Measurements from ENCODE around the gene NFXL1.
A peak's percentile ranks its signal among the peaks of the same experiment; 100 is the strongest.
"Not testable (repeated sequence)": the region's sequence is repeated elsewhere in the genome, so short reads cannot be mapped to it uniquely, and the experiment has no call there.

Gene NFXL1

DNA sequence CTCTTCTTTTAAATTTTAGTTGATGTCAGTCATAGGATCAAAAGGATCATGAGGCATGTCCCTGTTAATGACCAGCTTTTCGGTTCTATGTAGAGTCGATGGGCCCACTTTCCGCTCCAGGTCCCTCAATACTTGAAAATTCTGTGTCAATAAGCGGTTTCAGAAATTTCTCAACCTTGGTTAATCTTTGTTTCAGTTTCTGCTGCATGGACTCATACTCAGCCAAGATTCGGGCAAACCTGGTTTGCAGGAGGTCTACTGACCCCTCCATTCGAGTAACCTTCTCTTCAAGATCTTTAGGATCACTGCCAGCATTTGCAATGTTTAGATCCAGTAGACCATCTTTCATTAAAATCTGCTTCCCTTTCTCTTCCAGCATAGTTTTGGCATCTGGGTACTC lies 22.0 kb upstream of the NFXL1 start:
- POLR2A ChIA-PET (ENCODE audit: low non-redundant PET), result no interaction called here
- H3K27ac ChIP-seq, result no peak overlapping the region
- TF ChIP-seq, protein P1, sequence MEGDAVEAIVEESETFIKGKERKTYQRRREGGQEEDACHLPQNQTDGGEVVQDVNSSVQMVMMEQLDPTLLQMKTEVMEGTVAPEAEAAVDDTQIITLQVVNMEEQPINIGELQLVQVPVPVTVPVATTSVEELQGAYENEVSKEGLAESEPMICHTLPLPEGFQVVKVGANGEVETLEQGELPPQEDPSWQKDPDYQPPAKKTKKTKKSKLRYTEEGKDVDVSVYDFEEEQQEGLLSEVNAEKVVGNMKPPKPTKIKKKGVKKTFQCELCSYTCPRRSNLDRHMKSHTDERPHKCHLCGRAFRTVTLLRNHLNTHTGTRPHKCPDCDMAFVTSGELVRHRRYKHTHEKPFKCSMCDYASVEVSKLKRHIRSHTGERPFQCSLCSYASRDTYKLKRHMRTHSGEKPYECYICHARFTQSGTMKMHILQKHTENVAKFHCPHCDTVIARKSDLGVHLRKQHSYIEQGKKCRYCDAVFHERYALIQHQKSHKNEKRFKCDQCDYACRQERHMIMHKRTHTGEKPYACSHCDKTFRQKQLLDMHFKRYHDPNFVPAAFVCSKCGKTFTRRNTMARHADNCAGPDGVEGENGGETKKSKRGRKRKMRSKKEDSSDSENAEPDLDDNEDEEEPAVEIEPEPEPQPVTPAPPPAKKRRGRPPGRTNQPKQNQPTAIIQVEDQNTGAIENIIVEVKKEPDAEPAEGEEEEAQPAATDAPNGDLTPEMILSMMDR (conservative IDR thresholded peaks at IDR 0.05; ENCODE audit: low read depth), result no peak
- CTCF ChIA-PET, result no interaction called here
- DNase-seq (ENCODE audit: low spot score), result no peak

DNA sequence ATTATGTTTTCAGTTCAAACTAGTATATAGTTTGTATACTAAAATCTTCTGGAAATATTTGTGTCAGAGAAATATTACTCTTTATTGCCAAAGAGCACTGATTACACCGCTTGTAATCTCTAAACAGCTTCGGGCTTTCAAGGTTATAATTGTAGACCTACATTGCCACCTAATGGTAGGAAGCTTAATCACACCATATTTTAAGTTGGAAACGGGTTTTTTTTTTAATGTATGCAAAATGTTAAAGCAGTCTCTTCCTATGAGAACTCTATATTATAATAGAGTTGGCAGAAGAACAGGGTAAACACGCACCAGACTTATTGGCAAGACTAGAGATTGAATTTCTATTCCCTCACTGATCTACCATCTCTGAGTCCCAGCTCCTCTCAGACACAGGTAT lies 19.5 kb upstream of the NFXL1 start:
- ChIA-PET CTCF (interaction anchor here (0.5 to 1.4 kb wide), 16 partner anchors 10 to 271 kb away, joined by 3 to 9 read pairs (median 3); partner anchors contain the start of genes CNGA1 and NIPAL1), POLR2A (ENCODE audit: low non-redundant PET) (no interaction called here)
- H3K27ac ChIP-seq, result no peak overlapping the region
- peak; percentile 34 for DNase-seq (ENCODE audit: low spot score)
- TF ChIP-seq, protein P1 (conservative IDR thresholded peaks at IDR 0.05; ENCODE audit: low read depth), result peak; percentile 64; the same call in 1 of the 2 replicates

DNA sequence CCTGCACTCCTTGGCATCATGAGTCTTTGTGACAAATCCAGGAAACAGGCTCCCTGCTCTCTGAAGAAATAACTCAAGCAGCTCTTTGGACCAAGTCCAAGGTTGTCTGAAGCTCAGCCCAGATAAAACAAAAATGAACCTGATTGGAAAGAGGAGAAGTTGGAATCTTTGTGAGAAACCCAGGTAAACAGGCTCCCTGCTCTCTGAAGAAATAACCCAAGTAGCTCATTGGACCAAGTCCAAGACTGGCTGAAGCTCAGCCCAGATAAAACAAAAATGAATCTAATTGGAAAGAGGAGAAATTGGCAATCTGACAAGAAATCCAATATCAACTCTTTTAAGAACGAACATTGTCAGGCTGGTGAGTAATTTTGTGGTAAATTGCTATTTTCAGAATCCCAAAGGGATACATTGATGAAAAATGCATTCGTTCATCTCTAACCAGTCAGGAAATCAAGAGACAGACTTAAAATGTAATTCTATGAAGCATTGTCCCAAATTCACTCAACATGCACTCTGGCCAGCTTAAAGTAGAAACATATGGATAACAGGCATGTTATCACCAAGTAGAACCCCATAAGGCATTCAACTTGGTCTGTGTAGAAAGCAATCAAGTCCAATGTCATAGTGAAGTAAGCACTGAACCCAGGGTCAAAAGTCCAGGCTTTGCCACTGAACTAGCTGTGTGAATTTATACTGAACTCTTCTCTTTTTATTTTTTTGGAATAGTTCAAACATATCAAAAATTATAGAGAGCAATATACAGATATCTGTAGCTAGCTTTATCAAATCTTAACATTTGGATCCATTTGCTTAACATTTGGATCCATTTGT lies 16.8 kb upstream of the NFXL1 start:
- POLR2A ChIA-PET (ENCODE audit: low non-redundant PET), result no interaction called here
- TF ChIP-seq, protein P1 (conservative IDR thresholded peaks at IDR 0.05; ENCODE audit: low read depth), result no peak

DNA sequence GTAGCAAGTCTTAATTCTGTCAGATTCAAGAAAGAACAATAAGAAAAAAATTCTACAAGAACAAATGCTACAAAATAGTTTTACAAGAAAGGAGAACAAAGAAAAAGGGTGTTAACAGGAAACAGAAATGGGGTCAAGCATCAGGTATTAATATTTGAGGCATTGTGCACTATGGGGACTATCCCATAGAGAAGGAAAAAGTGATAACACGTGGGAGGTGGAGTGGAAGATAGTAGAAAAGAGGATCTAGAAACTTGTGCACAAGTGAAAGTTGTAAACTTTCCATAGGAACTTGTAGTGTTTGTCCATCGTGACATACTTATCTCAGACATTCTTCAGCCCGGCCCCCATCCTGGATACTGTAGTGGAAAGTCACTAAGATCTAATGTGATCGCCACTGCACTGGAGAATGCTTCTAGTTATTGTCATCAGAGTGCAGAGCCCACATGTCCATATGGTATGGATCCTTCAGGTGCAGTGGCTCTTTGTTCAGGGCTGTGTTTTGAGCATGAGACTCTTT lies 15.4 kb upstream of the NFXL1 start:
- no peak overlapping the region for H3K27ac ChIP-seq
- CTCF ChIA-PET, result no interaction called here
- POLR2A ChIA-PET (ENCODE audit: low non-redundant PET), result no interaction called here
- TF ChIP-seq, protein P1 (conservative IDR thresholded peaks at IDR 0.05; ENCODE audit: low read depth), result no peak
- no peak for DNase-seq (ENCODE audit: low spot score)

More for the DNA sequence above, 16.8 kb upstream of the NFXL1 start:
- no peak for DNase-seq (ENCODE audit: low spot score)
- H3K27ac ChIP-seq, result no peak overlapping the region
- CTCF ChIA-PET, result no interaction called here

DNA sequence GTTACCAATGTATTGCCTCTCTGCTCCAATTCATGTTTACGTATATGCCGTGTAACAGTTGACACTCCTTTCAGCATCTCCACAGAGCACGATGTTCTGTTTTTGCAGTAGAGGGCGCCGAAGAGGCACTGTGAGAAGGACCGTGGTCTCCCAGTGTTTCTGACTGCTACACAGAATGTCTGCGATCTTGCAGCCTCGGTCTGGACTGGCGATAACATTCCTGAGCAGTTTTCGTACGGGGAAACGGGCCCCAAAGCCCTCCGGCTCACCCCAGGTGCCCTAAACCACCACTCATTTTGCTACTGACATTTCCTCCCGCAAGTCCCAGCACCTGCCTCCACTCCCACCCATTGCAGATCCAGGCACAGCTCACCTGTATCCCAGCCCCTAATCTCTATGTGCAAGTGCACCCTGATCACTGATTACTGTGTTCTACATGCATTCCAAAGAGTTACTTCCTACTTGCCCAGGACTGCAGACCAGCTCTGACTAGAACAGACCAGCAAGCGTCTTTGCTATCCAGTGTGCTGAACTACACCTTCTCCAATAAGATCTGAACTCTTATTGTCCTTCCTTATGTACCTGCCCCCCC lies 12.4 kb upstream of the NFXL1 start:
- peak; percentile 26 for DNase-seq (ENCODE audit: low spot score)
- ChIA-PET CTCF (interaction anchor here (0.6 kb wide), 1 partner anchor 28 kb away, joined by 3 read pairs; no protein-coding TSS in a partner anchor), POLR2A (ENCODE audit: low non-redundant PET) (no interaction called here)
- TF ChIP-seq, protein P1 (conservative IDR thresholded peaks at IDR 0.05; ENCODE audit: low read depth), result peak; percentile 53
- H3K27ac ChIP-seq, result no peak overlapping the region

DNA sequence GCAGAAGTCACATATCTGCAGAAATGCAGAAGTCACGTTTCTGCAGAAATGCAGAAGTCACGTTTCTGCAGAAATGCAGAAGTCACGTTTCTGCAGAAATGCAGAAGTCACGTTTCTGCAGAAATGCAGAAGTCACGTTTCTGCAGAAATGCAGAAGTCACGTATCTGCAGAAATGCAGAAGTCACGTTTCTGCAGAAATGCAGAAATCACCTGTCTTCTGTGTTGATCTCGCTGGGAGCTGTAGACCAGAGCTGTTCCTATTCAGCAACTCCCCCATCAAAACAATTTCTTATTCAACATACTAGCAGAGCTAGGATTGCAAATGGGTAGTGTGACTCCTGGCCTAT lies 8.9 kb upstream of the NFXL1 start:
- CTCF ChIA-PET, result interaction anchor here (0.6 kb wide), 1 partner anchor 10 kb away, joined by 4 read pairs; no protein-coding TSS in a partner anchor
- DNase-seq (ENCODE audit: low spot score); POLR2A ChIA-PET (ENCODE audit: low non-redundant PET); H3K27ac ChIP-seq: not testable (repeated sequence)

DNA sequence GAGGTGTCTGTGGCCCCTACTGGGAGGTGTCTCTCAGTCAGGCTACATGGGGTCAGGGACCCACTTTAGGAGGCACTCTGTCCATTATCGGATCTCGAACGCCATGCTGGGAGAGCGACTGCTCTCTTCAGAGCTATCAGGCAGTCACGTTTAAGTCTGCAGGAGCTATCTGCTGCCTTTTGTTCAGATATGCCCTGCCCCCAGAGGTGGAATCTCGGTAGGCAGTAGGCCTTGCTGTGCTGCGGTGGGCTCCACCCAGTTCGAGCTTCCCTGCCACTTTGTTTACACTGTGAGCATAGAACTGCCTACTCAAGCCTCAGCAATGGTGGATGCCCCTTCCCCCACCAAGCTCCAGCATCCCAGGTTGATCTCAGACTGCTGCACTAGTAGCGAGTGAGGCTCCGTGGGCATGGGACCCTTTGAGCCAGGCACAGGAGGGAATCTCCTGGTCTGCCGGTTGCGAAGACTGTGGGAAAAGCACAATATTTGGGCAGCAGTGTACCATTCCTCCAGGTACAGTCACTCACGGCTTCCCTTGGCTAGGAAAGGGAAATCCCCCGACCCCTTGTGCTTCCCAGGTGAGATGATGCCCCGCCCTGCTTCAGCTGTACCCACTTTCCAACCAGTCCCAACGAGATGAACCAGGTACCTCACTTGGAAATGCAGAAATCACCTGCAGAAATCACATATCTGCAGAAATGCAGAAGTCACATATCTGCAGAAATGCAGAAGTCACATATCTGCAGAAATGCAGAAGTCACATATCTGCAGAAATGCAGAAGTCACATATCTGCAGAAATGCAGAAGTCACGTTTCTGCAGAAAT lies 8.3 kb upstream of the NFXL1 start:
- POLR2A ChIA-PET (ENCODE audit: low non-redundant PET); DNase-seq (ENCODE audit: low spot score); H3K27ac ChIP-seq: not testable (repeated sequence)
- CTCF ChIA-PET, result interaction anchor here (0.6 kb wide), 2 partner anchors 11 to 179 kb away, joined by 3 to 4 read pairs; no protein-coding TSS in a partner anchor

DNA sequence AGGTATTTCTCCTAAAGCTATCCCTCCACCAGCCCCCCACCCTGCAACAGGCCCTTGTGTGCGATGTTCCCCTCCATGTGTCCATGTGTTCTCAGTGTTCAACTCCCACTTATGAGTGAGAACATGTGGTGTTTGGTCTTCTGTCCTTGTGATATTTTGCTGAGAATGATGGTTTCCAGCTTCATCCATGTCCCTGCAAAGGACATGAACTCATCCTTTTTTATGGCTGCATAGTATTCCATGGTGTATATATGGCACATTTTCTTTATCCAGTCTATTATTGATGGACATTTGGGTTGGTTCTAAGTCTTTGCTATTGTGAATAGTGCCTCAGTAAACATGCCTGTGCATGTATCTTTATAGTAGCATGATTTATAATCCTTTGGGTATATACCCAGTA lies 2.8 kb upstream of the NFXL1 start:
- POLR2A ChIA-PET (ENCODE audit: low non-redundant PET); DNase-seq (ENCODE audit: low spot score); H3K27ac ChIP-seq: not testable (repeated sequence)
- CTCF ChIA-PET, result interaction anchor here (0.6 kb wide), 1 partner anchor 16 kb away, joined by 3 read pairs; no protein-coding TSS in a partner anchor
